Measurements from ENCODE around the gene USP1.

- TF ChIP-seq POLR2A (IDR thresholded peaks at IDR 0.05), result no peak
- no peak for TF ChIP-seq CTCF (IDR thresholded peaks at IDR 0.05)
Measured at GRCh38 chr1:62424411-62424810, 12.4 kb upstream of the USP1 start.
